A549 (cell line): ENCODE data around the gene FGF3. TPM values are rescaled to one million over a fixed set of nuclear protein-coding genes. Genes with fewer than 3 reads are reported as not detected.

Experiments
- ATAC-seq, 2 experiments: fragments of 200-7000 bp in 1 of 2; fragments of >200 bp in 1 of 2; cut with Nextera tagmentation in 1 of 2; cut with Tn5 transposase in 1 of 2; 3 replicates each; pipeline versions ENCODE4 v1.8.0 to v1.9.1; 2018 to 2020; ENCODE audit warnings: mild to moderate bottlenecking in 1 of 2, moderate library complexity in 1 of 2
- CTCF ChIA-PET: fragments of 300-600 bp; sonication (Branson Sonifier 250); formaldehyde crosslinking; extraction: SDS; loops from one replicate; lab custom pipeline; 2021; ENCODE audit warnings: antibody characterized with exemption, inconsistent platforms; lab: Yijun Ruan, JAX
- POLR2A ChIA-PET: fragments of 350-600 bp; formaldehyde crosslinking; extraction: SDS; loops from one replicate; lab custom pipeline; 2021; ENCODE audit warnings: antibody characterized with exemption, inconsistent platforms; lab: Yijun Ruan, JAX
- DNase-seq, 2 experiments: peaks; one replicate each; pipeline versions ENCODE4 v3.0.0 to v3.0.0-alpha.2; 2011 to 2016; ENCODE audit warnings: low read depth in 1 of 2, low spot score in 1 of 2
- FAIRE-seq: peaks from 2 replicates; lab custom pipeline; 2011; peaks lifted over from hg19 to GRCh38; lab: Jason Lieb, UNC
- H3K27ac ChIP-seq, 2 experiments: fragments of >200 bp; sonication (Bioruptor Twin); formaldehyde crosslinking; 3 replicates each; pipeline ENCODE4 v1.5.1; 2016 to 2017
- H3K4me1 ChIP-seq: fragments of >200 bp; sonication (Bioruptor Twin); formaldehyde crosslinking; 3 replicates; pipeline ENCODE4 v1.6.1; 2016
- H3K4me2 ChIP-seq: fragments of >200 bp; sonication (Bioruptor Twin); formaldehyde crosslinking; 3 replicates; pipeline ENCODE4 v1.6.1; 2016
- H3K4me3 ChIP-seq: fragments of >200 bp; sonication (Bioruptor Twin); formaldehyde crosslinking; 3 replicates; pipeline ENCODE4 v1.5.1; 2016
- H3K9me3 ChIP-seq: fragments of >200 bp; sonication (Bioruptor Twin); formaldehyde crosslinking; 3 replicates; pipeline ENCODE4 v1.6.1; 2016
- BHLHE40 ChIP-seq: IDR thresholded peaks from 2 replicates; pipeline ENCODE4 v1.6.1; 2012; ENCODE audit warnings: low read depth, low read length, inconsistent platforms
- CEBPB ChIP-seq, 2 experiments: fragments of >200 bp in 1 of 2; sonication (Bioruptor Twin) in 1 of 2; formaldehyde crosslinking in 1 of 2; IDR thresholded peaks; 2 replicates each; pipeline ENCODE4 v1.6.1; 2012 to 2016
- EHMT2 ChIP-seq: fragments of 200-600 bp; sonication (generic); IDR thresholded peaks from 2 replicates; pipeline ENCODE4 v1.6.1; 2016; ENCODE audit warnings: antibody characterized with exemption, low read depth, mild to moderate bottlenecking, moderate library complexity
- EP300 ChIP-seq, 2 experiments: fragments of >200 bp; sonication (Bioruptor Twin); formaldehyde crosslinking; IDR thresholded peaks; 2 replicates in 1 of 2; 3 replicates in 1 of 2; pipeline ENCODE4 v1.6.1; 2016 to 2017
- HOXA7 ChIP-seq: fragments of 250-450 bp; sonication (Bioruptor Pico); IDR thresholded peaks from 2 replicates; pipeline ENCODE4 v1.5.0; 2020; ENCODE audit warnings: mild to moderate bottlenecking, moderate library complexity
- HOXB13 ChIP-seq: fragments of 250-450 bp; sonication (Bioruptor Pico); IDR thresholded peaks from 2 replicates; pipeline ENCODE4 v1.5.0; 2020; ENCODE audit warnings: low read depth, mild to moderate bottlenecking, moderate library complexity
- JUN ChIP-seq, 2 experiments: fragments of >200 bp; sonication (Bioruptor Twin); formaldehyde crosslinking; IDR thresholded peaks; 2 replicates in 1 of 2; 3 replicates in 1 of 2; pipeline ENCODE4 v1.6.1; 2016 to 2017
- MYC ChIP-seq: IDR thresholded peaks from 2 replicates; pipeline ENCODE4 v1.6.1; 2012; ENCODE audit warnings: mild to moderate bottlenecking, inconsistent platforms, low read length, improper control_type of control experiment, borderline replicate concordance
- NPAS2 ChIP-seq: fragments of 250-450 bp; sonication (Bioruptor Pico); IDR thresholded peaks from 2 replicates; pipeline ENCODE4 v1.8.0; 2022; ENCODE audit warnings: mild to moderate bottlenecking, moderate library complexity, borderline replicate concordance
- RARB ChIP-seq: fragments of 250-450 bp; sonication (Bioruptor Pico); IDR thresholded peaks from 2 replicates; pipeline ENCODE4 v1.8.0; 2021; ENCODE audit warnings: mild to moderate bottlenecking, moderate library complexity
- RCOR1 ChIP-seq: fragments of 150-350 bp; IDR thresholded peaks from 2 replicates; pipeline ENCODE4 v1.6.1; 2014; ENCODE audit warnings: antibody characterized with exemption, low read length, low read depth
- RFX5 ChIP-seq: fragments of 450-650 bp; IDR thresholded peaks from 2 replicates; pipeline ENCODE4 v1.7.1; 2014; ENCODE audit warnings: antibody characterized with exemption, mild to moderate bottlenecking, moderate library complexity
- SMC3 ChIP-seq: fragments of >200 bp; sonication (Bioruptor Twin); formaldehyde crosslinking; IDR thresholded peaks from 3 replicates; pipeline ENCODE4 v1.6.1; 2018; ENCODE audit warnings: inconsistent platforms
- ZFP36 ChIP-seq: fragments of 450-650 bp; IDR thresholded peaks from 2 replicates; pipeline ENCODE4 v1.6.1; 2014; ENCODE audit warnings: borderline replicate concordance; ENCODE audit not compliant: partially characterized antibody
- WGBS: methylation state at CpG from one replicate; pipeline ENCODE4 v1.1.6; 2017; ENCODE audit errors: missing lambda C conversion rate; 5-methylcytosine and 5-hydroxymethylcytosine counted together
- polyA plus RNA-seq, 4 experiments: library from polyadenylated mRNA; depleted of rRNA in 3 of 4; stranded (reverse); fragments of >200 nt; fragmentation: RNase III in 1 of 4; extraction: RNeasy Plus Mini Kit Qiagen cat#74134 plus additional on column Dnase treatment in 1 of 4; gene quantifications; 2 replicates in 3 of 4; 3 replicates in 1 of 4; pipeline ENCODE4 v1.2.3, GENCODE V29; 2011 to 2017
- TF ChIP-seq, protein P1 (sequence below): IDR thresholded peaks from 2 replicates; pipeline ENCODE4 v1.6.1; 2012
- TF ChIP-seq, protein P2 (sequence below): IDR thresholded peaks from 2 replicates; pipeline ENCODE4 v1.6.1; 2012; ENCODE audit warnings: low read depth, borderline replicate concordance
- TF ChIP-seq, protein P3 (sequence below): fragments of 200-600 bp; sonication (generic); IDR thresholded peaks from 2 replicates; pipeline ENCODE4 v1.6.1; 2016; ENCODE audit warnings: antibody characterized with exemption, mild to moderate bottlenecking, moderate library complexity
- TF ChIP-seq, protein P4 (sequence below): fragments of 450-650 bp; IDR thresholded peaks from 2 replicates; pipeline ENCODE4 v1.6.1; 2014; ENCODE audit warnings: antibody characterized with exemption
- TF ChIP-seq, protein P5 (sequence below): fragments of >200 bp; sonication (Bioruptor Twin); formaldehyde crosslinking; IDR thresholded peaks from 2 replicates; pipeline ENCODE4 v1.6.1; 2016
- TF ChIP-seq, protein P6 (sequence below): fragments of 150-350 bp; IDR thresholded peaks from 2 replicates; pipeline ENCODE4 v1.6.1; 2014; ENCODE audit warnings: low read depth, mild to moderate bottlenecking, low read length
- TF ChIP-seq, protein P7 (sequence below): fragments of >200 bp; sonication (Bioruptor Twin); formaldehyde crosslinking; IDR thresholded peaks from 3 replicates; pipeline ENCODE4 v1.6.1; 2016

FGF3 gene
- polyA plus RNA-seq, 2 of the 4 experiments (the other 2 are of a cell fraction) = not detected

DNA sequence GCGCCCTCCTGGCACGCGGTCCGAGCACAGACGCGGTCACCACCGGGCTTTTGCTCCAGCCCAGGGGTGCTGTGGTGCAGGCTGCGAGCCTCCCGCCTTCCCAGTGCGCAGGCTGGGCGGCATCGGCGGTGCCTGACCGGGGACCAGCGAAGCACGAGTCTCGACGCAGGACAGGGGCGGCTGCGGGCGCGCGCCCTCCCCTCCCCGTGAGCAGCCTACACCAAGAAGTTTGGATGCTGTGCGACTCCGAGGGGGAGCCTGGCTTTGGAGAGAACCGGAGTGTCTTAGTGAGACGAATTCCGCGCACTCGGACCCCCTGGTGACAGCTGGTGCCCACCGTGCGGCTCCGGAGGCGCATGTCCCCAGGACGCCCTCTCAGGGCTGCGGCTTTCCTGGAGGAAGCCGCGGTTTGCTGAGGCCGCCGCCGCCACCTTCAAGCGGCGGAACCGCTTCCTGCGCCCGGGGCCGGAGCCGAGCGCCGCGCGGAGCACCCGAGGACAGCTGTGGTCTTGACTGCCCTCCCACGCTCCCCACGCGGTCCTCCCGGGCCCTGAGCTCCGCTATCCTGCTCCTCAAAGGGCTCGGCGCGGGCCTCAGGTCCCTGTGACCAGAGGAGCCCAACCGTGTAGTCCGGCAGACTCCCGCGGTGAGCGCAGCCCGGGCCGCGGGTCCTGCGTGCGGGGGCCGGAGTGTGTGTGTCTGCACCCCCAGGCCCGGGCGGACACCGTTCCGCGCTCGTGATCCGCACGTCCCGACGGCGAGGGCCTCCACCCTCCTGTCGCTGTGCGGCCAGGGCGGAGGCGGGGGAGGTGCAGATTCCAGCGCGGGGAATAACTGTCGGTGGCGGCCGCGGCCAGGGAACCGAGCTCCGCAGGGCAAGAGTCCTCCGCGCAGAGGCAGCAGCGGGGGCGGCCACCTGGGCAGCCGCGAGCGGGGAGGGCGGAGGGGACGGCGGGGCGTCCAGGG, 1.7 kb downstream of the FGF3 start:
- H3K4me3 ChIP-seq = peak overlapping the region; percentile 37
- FAIRE-seq = no peak
- H3K9me3 ChIP-seq = no peaks in the 10 kb centered on the region
- POLR2A ChIA-PET = no interaction called here
- WGBS = 5% methylated on average over 27 of the region's 107 CpGs
- peaks cover 12% of the 10 kb centered on the region; the same call in 2 of the 3 replicates for H3K4me1 ChIP-seq
- H3K4me2 ChIP-seq = peak overlapping the region; percentile 91
- H3K27ac ChIP-seq = peak overlapping the region in 1 of 2 experiments; percentile 11; a peak in 1 of 6 replicates
- CTCF ChIA-PET = interaction anchor here (0.7 to 1.5 kb wide), 5 partner anchors 9 to 379 kb away, joined by 3 to 5 read pairs (median 3); no protein-coding TSS in a partner anchor
- ATAC-seq = peak; percentile 49 to 61; a peak in 5 of 6 replicates
- DNase-seq = peak; percentile 28 to 36
- TF ChIP-seq, protein P1, sequence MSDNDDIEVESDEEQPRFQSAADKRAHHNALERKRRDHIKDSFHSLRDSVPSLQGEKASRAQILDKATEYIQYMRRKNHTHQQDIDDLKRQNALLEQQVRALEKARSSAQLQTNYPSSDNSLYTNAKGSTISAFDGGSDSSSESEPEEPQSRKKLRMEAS = peak; percentile 44; the same call in 1 of the 2 replicates
- TF ChIP-seq, protein P2, sequence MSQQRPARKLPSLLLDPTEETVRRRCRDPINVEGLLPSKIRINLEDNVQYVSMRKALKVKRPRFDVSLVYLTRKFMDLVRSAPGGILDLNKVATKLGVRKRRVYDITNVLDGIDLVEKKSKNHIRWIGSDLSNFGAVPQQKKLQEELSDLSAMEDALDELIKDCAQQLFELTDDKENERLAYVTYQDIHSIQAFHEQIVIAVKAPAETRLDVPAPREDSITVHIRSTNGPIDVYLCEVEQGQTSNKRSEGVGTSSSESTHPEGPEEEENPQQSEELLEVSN = peak; percentile 14; the same call in 1 of the 2 replicates
- TF ChIP-seq BHLHE40 = no peak
- no peak for TF ChIP-seq ZFP36

DNA sequence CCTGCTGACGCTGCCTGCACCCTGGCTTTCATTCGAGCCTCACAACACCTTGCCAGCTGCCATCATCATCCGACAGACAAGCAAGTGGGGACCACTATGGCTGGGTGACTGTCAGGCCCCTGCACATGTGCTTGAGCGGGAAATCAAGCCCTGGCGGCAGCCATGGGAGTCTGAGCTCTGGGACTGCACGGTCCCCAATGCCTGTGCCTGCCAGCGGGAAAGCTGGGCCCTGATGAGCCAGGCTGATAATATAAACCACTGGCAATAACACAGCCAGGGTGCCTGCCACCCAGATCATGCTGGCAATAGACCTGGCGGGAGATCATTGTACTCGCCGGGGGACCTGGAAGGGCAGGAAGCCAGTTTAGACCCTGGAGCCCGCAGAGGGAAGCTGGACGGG, 2.5 kb downstream of the FGF3 start:
- WGBS = 7% methylated on average over 9 of the region's 12 CpGs
- CTCF ChIA-PET = interaction anchor here (0.9 to 1.5 kb wide), 4 partner anchors 16 to 380 kb away, joined by 3 to 5 read pairs (median 3); no protein-coding TSS in a partner anchor
- Histone ChIP-seq H3K4me3 (no peak overlapping the region; the same call in 2 of the 3 replicates), H3K4me1 (peaks cover 12% of the 10 kb centered on the region; the same call in 2 of the 3 replicates)
- no peak for FAIRE-seq
- TF ChIP-seq RCOR1 (no peak), RFX5 (no peak), ZFP36 (no peak), JUN (IDR thresholded peaks at IDR 0.05) (no peak), RARB (CRISPR knock-in tag) (no peak), MYC (no peak), CEBPB (IDR thresholded peaks at IDR 0.05) (no peak), HOXB13 (CRISPR knock-in tag) (no peak), HOXA7 (CRISPR knock-in tag) (no peak), NPAS2 (CRISPR knock-in tag) (no peak), SMC3 (no peak), EP300 (IDR thresholded peaks at IDR 0.05) (no peak), BHLHE40 (no peak), EHMT2 (no peak)
- TF ChIP-seq, protein P3, sequence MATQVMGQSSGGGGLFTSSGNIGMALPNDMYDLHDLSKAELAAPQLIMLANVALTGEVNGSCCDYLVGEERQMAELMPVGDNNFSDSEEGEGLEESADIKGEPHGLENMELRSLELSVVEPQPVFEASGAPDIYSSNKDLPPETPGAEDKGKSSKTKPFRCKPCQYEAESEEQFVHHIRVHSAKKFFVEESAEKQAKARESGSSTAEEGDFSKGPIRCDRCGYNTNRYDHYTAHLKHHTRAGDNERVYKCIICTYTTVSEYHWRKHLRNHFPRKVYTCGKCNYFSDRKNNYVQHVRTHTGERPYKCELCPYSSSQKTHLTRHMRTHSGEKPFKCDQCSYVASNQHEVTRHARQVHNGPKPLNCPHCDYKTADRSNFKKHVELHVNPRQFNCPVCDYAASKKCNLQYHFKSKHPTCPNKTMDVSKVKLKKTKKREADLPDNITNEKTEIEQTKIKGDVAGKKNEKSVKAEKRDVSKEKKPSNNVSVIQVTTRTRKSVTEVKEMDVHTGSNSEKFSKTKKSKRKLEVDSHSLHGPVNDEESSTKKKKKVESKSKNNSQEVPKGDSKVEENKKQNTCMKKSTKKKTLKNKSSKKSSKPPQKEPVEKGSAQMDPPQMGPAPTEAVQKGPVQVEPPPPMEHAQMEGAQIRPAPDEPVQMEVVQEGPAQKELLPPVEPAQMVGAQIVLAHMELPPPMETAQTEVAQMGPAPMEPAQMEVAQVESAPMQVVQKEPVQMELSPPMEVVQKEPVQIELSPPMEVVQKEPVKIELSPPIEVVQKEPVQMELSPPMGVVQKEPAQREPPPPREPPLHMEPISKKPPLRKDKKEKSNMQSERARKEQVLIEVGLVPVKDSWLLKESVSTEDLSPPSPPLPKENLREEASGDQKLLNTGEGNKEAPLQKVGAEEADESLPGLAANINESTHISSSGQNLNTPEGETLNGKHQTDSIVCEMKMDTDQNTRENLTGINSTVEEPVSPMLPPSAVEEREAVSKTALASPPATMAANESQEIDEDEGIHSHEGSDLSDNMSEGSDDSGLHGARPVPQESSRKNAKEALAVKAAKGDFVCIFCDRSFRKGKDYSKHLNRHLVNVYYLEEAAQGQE = no peak
- TF ChIP-seq, protein P4, sequence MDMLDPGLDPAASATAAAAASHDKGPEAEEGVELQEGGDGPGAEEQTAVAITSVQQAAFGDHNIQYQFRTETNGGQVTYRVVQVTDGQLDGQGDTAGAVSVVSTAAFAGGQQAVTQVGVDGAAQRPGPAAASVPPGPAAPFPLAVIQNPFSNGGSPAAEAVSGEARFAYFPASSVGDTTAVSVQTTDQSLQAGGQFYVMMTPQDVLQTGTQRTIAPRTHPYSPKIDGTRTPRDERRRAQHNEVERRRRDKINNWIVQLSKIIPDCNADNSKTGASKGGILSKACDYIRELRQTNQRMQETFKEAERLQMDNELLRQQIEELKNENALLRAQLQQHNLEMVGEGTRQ = no peak
- TF ChIP-seq, protein P5, sequence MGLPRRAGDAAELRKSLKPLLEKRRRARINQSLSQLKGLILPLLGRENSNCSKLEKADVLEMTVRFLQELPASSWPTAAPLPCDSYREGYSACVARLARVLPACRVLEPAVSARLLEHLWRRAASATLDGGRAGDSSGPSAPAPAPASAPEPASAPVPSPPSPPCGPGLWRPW = no peak
- TF ChIP-seq, protein P6, sequence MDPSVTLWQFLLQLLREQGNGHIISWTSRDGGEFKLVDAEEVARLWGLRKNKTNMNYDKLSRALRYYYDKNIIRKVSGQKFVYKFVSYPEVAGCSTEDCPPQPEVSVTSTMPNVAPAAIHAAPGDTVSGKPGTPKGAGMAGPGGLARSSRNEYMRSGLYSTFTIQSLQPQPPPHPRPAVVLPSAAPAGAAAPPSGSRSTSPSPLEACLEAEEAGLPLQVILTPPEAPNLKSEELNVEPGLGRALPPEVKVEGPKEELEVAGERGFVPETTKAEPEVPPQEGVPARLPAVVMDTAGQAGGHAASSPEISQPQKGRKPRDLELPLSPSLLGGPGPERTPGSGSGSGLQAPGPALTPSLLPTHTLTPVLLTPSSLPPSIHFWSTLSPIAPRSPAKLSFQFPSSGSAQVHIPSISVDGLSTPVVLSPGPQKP = no peak
- TF ChIP-seq, protein P7, sequence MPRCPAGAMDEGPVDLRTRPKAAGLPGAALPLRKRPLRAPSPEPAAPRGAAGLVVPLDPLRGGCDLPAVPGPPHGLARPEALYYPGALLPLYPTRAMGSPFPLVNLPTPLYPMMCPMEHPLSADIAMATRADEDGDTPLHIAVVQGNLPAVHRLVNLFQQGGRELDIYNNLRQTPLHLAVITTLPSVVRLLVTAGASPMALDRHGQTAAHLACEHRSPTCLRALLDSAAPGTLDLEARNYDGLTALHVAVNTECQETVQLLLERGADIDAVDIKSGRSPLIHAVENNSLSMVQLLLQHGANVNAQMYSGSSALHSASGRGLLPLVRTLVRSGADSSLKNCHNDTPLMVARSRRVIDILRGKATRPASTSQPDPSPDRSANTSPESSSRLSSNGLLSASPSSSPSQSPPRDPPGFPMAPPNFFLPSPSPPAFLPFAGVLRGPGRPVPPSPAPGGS = no peak
- TF ChIP-seq, all 56 proteins: peak for 0
- H3K27ac ChIP-seq = no peak overlapping the region
- peak overlapping the region; percentile 91; the same call in 1 of the 3 replicates for H3K4me2 ChIP-seq
- DNase-seq (no peak), ATAC-seq (peak in 1 of 2 experiments; percentile 23; a peak in 3 of 6 replicates)
- H3K9me3 ChIP-seq = no peaks in the 10 kb centered on the region
- POLR2A ChIA-PET = no interaction called here
